Endothelial cell of umbilical vein (primary cell): ENCODE measurements around the gene CNNM4.

ENCODE experiments used
- CTCF ChIP-seq, 2 donors: IDR thresholded peaks; 1 replicate in 1 of 2; 2 replicates in 1 of 2; pipeline ENCODE4 v1.5.1; 2011; ENCODE audit warnings: low read length in 2 of 2, mild to moderate bottlenecking in 2 of 2, moderate library complexity in 2 of 2, control low read depth in 1 of 2, inconsistent platforms in 1 of 2, low read depth in 1 of 2; ENCODE audit not compliant: insufficient read depth in 1 of 2; ENCODE audit errors: extremely low read depth in 1 of 2
- EZH2 ChIP-seq: IDR thresholded peaks from 2 replicates; pipeline ENCODE4 v1.6.1; 2012; ENCODE audit warnings: borderline replicate concordance, low read depth, mild to moderate bottlenecking, moderate library complexity, low read length, inconsistent platforms; ENCODE audit not compliant: severe bottlenecking
- FOS ChIP-seq: IDR thresholded peaks from 2 replicates; pipeline ENCODE4 v1.6.1; 2011; ENCODE audit warnings: mild to moderate bottlenecking, low read length, moderate library complexity, borderline replicate concordance; ENCODE audit not compliant: insufficient read depth
- GATA2 ChIP-seq: IDR thresholded peaks from 2 replicates; pipeline ENCODE4 v1.7.0; 2011; ENCODE audit warnings: low read depth, mild to moderate bottlenecking, moderate library complexity, mixed read lengths, low read length; ENCODE audit not compliant: insufficient read length, insufficient read depth
- POLR2A ChIP-seq: IDR thresholded peaks from 2 replicates; pipeline ENCODE4 v1.6.1; 2012; ENCODE audit warnings: low read depth, mild to moderate bottlenecking, control low read depth, low read length
- POLR2AphosphoS5 ChIP-seq: IDR thresholded peaks from 2 replicates; pipeline ENCODE4 v1.6.1; 2012; ENCODE audit warnings: low read depth, mild to moderate bottlenecking, control low read depth, low read length, moderate library complexity; ENCODE audit not compliant: insufficient read depth
- TF ChIP-seq, protein P1 (sequence below): IDR thresholded peaks from 2 replicates; pipeline ENCODE4 v1.6.1; 2011; ENCODE audit not compliant: insufficient read depth, insufficient read length

- TF ChIP-seq CTCF (IDR thresholded peaks at IDR 0.05; ENCODE audit: extremely low read depth in 1 of 2, insufficient read depth in 1 of 2, low read depth in 1 of 2, low read length in 2 of 2) (no peak), POLR2AphosphoS5 (no peak), FOS (no peak), GATA2 (no peak), POLR2A (no peak), EZH2 (no peak)
- TF ChIP-seq, protein P1, sequence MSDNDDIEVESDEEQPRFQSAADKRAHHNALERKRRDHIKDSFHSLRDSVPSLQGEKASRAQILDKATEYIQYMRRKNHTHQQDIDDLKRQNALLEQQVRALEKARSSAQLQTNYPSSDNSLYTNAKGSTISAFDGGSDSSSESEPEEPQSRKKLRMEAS = no peak
These were observed 34.6 kb upstream of the CNNM4 start for GRCh38 chr2:96726131-96726530.
